Liver (tissue), 9 donors: ENCODE measurements around the gene DDX39B. TPM values are rescaled to one million over a fixed set of nuclear protein-coding genes. Genes with fewer than 3 reads are reported as not detected.
A peak's percentile ranks its signal among the peaks of the same experiment; 100 is the strongest.
"Not testable (repeated sequence)": the region's sequence is repeated elsewhere in the genome, so short reads cannot be mapped to it uniquely, and the experiment has no call there.

Source experiments
- DNase-seq: peaks from one replicate; pipeline ENCODE4 v3.0.0-alpha.2; 2017; ENCODE audit warnings: low spot score
- H3K27ac ChIP-seq, 2 donors: one replicate each; pipeline ENCODE4 v1.7.0; 2013; ENCODE audit warnings: inconsistent platforms in 2 of 2, low read length in 2 of 2, control low read depth in 1 of 2, low read depth in 1 of 2, mild to moderate bottlenecking in 1 of 2
- H3K27me3 ChIP-seq, 4 donors: one replicate each; pipeline versions ENCODE4 v1.6.1 to v1.7.0; 2013; ENCODE audit warnings: low read length in 3 of 4, inconsistent platforms in 1 of 4, mild to moderate bottlenecking in 1 of 4, moderate library complexity in 1 of 4; ENCODE audit not compliant: control insufficient read depth in 4 of 4, insufficient read depth in 4 of 4
- H3K36me3 ChIP-seq, 4 donors: one replicate each; pipeline versions ENCODE4 v1.6.1 to v1.7.0; 2013; ENCODE audit warnings: low read length in 3 of 4, mild to moderate bottlenecking in 3 of 4, low read depth in 1 of 4, moderate library complexity in 1 of 4; ENCODE audit not compliant: control insufficient read depth in 4 of 4, insufficient read depth in 3 of 4
- H3K4me1 ChIP-seq, 4 donors: one replicate each; pipeline versions ENCODE4 v1.6.1 to v1.7.0; 2013; ENCODE audit warnings: low read length in 3 of 4, mild to moderate bottlenecking in 3 of 4, moderate library complexity in 1 of 4; ENCODE audit not compliant: control insufficient read depth in 4 of 4, insufficient read depth in 4 of 4
- H3K4me3 ChIP-seq, 3 donors: one replicate each; pipeline versions ENCODE4 v1.6.1 to v1.7.0; 2013; ENCODE audit warnings: low read length in 3 of 3, control low read depth in 1 of 3, low read depth in 1 of 3, mild to moderate bottlenecking in 1 of 3
- H3K9ac ChIP-seq, 2 donors: one replicate each; pipeline ENCODE4 v1.7.0; 2013; ENCODE audit warnings: low read length in 2 of 2, mild to moderate bottlenecking in 2 of 2, moderate library complexity in 2 of 2, control low read depth in 1 of 2, low read depth in 1 of 2
- H3K9me3 ChIP-seq, 4 donors: one replicate each; pipeline versions ENCODE4 v1.6.1 to v1.7.0; 2013; ENCODE audit warnings: low read length in 3 of 4; ENCODE audit not compliant: control insufficient read depth in 4 of 4
- EGR1 ChIP-seq, 2 donors: IDR thresholded peaks; 2 replicates each; pipeline ENCODE4 v1.6.1; 2016 to 2018; ENCODE audit warnings: antibody characterized with exemption in 2 of 2, low read depth in 2 of 2
- FOXA1 ChIP-seq: IDR thresholded peaks from 2 replicates; pipeline ENCODE4 v1.6.1; 2016; ENCODE audit warnings: antibody characterized with exemption
- FOXA2 ChIP-seq: IDR thresholded peaks from 2 replicates; pipeline ENCODE4 v1.6.1; 2016; ENCODE audit warnings: antibody characterized with exemption
- GABPA ChIP-seq, 2 donors: IDR thresholded peaks in 1 of 2; conservative IDR thresholded peaks in 1 of 2; 2 replicates each; pipeline ENCODE4 v1.6.1; 2016; ENCODE audit warnings: antibody characterized with exemption in 2 of 2, mild to moderate bottlenecking in 1 of 2, moderate library complexity in 1 of 2
- HNF4A ChIP-seq, 2 donors: conservative IDR thresholded peaks; 2 replicates each; pipeline ENCODE4 v1.6.1; 2016; ENCODE audit warnings: antibody characterized with exemption in 2 of 2, mild to moderate bottlenecking in 2 of 2
- HNF4G ChIP-seq: IDR thresholded peaks from 2 replicates; pipeline ENCODE4 v1.6.1; 2016; ENCODE audit warnings: antibody characterized with exemption
- JUND ChIP-seq, 2 donors: IDR thresholded peaks; 2 replicates each; pipeline ENCODE4 v1.6.1; 2016; ENCODE audit warnings: antibody characterized with exemption in 2 of 2
- MAX ChIP-seq: IDR thresholded peaks from 2 replicates; pipeline ENCODE4 v1.6.1; 2016; ENCODE audit warnings: antibody characterized with exemption
- NR2F2 ChIP-seq: IDR thresholded peaks from 2 replicates; pipeline ENCODE4 v1.6.1; 2016; ENCODE audit warnings: antibody characterized with exemption
- RAD21 ChIP-seq, 2 donors: IDR thresholded peaks; 2 replicates each; pipeline ENCODE4 v1.6.1; 2016; ENCODE audit warnings: antibody characterized with exemption in 2 of 2, mild to moderate bottlenecking in 2 of 2
- RXRA ChIP-seq, 2 donors: IDR thresholded peaks; 2 replicates each; pipeline ENCODE4 v1.6.1; 2017 to 2018; ENCODE audit warnings: antibody characterized with exemption in 2 of 2, mild to moderate bottlenecking in 1 of 2
- SP1 ChIP-seq: IDR thresholded peaks from 2 replicates; pipeline ENCODE4 v1.6.1; 2018; ENCODE audit warnings: antibody characterized with exemption, mild to moderate bottlenecking
- TAF1 ChIP-seq: conservative IDR thresholded peaks from 2 replicates; pipeline ENCODE4 v1.6.1; 2016; ENCODE audit warnings: antibody characterized with exemption, mild to moderate bottlenecking
- YY1 ChIP-seq: IDR thresholded peaks from 2 replicates; pipeline ENCODE4 v1.6.1; 2016; ENCODE audit warnings: antibody characterized with exemption, mild to moderate bottlenecking
- ZBTB33 ChIP-seq: IDR thresholded peaks from 2 replicates; pipeline ENCODE4 v1.6.1; 2016; ENCODE audit warnings: antibody characterized with exemption
- WGBS: extraction: QIAGEN DNeasy Blood & Tissue Kit; methylation state at CpG from one replicate; pipeline ENCODE4 v1.1.7; 2013; 5-methylcytosine and 5-hydroxymethylcytosine counted together
- polyA plus RNA-seq, 2 donors: library from polyadenylated mRNA; stranded (reverse) in 1 of 2; unstranded in 1 of 2; fragments of 200-250 nt in 1 of 2; fragments of >200 nt in 1 of 2; fragmentation: Nextera tagmentation in 1 of 2; extraction: Ambion mirVana in 1 of 2; gene quantifications; one replicate each; pipeline versions ENCODE4 v1.2.1 to v1.2.3, GENCODE V29; 2013 to 2015
- total RNA-seq, 2 donors: library from RNA; depleted of rRNA; stranded (reverse); fragments of >200 nt; gene quantifications; one replicate each; pipeline ENCODE4 v1.2.3, GENCODE V29; 2014
- TF ChIP-seq, protein P1 (sequence below): IDR thresholded peaks from 2 replicates; pipeline ENCODE4 v1.6.1; 2016; ENCODE audit warnings: antibody characterized with exemption
- TF ChIP-seq, protein P2 (sequence below): IDR thresholded peaks from 2 replicates; pipeline ENCODE4 v1.6.1; 2016; ENCODE audit warnings: antibody characterized with exemption, mild to moderate bottlenecking
- TF ChIP-seq, protein P3 (sequence below): fragments of 150-350 bp; IDR thresholded peaks from 2 replicates; pipeline ENCODE4 v1.5.1; 2017; ENCODE audit warnings: improper control_type of control experiment, low read depth, low read length; ENCODE audit not compliant: missing input control
- donor health status: healthy.
- donor health status: healthy.
- donor health status: healthy.
- donor health status: healthy.
- donor health status: healthy.

Gene DDX39B
- total RNA-seq (100 to 1,000 TPM; 151 to 254 TPM), polyA plus RNA-seq (100 to 1,000 TPM in 1 of 2 donors, 10 to 100 TPM in 1; 75.0 to 120 TPM)

DNA sequence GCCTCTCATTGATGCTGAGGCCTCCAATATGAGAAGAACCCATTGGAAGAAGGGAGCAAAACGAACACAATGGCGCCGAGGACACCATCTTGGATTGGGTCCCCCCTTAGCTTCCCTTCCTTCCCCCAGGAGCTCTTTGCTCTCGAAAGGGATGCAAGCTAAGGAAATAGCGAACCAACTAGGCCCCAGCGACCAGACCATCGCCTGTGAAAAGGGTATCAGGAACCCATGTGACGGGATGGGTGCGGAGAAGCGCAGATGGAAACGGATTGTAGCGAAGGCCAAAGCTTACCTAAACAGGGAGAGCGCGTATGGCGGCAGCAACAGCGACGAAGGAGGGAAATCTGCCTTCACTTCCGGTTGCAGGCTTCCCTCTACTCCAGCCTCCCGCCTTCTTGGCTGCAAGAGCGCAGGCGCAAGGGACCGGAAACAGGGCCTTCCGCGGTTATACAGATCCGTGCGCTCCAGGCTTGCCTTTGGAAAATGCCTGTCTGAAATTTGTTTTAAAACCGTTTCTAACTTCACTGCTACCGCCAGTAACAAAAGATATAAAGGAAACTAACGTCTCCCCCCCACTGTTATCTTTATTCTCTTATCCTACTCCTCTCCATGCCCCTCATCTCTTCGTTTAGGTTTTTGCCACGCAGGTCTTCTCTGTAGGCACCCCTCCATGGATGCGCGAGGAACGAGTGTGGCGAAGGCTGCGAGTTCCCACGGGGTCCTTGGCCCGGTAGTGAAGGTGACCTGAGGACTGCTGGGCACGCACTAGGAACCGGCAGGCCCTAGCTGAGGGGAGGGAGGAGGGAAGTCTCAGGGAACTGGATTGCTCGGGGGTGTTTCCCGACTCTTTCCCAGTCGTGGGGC, at the start of gene DDX39B:
Gene DDX39B (minus strand): TSS at position 346 of the 864 bp plus-strand sequence. CDS start 1,471 bp downstream, outside the sequence.
- H3K27me3 ChIP-seq, result no peaks in the 10 kb centered on the region
- no peaks in the 10 kb centered on the region for H3K9me3 ChIP-seq
- peak within 1 kb of the TSS; percentile 99 for H3K27ac ChIP-seq
- DNase-seq, result peak; percentile 89
- H3K4me1 ChIP-seq, result peaks cover 5 to 38% (median 30%) of the 10 kb centered on the region in 4 donors
- WGBS, result under 1% methylated on average over 43 of the region's 43 CpGs
- H3K4me3 ChIP-seq, result peak within 1 kb of the TSS; percentile 73 to 100 (median 98)
- H3K9ac ChIP-seq, result peak within 1 kb of the TSS; percentile 99 to 100
- TF ChIP-seq ZBTB33 (peak; percentile 90), JUND (IDR thresholded peaks at IDR 0.05) (peak in 1 of 2 donors; percentile 18), HNF4G (no peak), FOXA1 (peak; percentile 48), RXRA (IDR thresholded peaks at IDR 0.05) (peak; percentile 93 to 95), GABPA (IDR thresholded peaks at IDR 0.05 in 1 of 2, conservative IDR thresholded peaks at IDR 0.05 in 1 of 2) (peak; percentile 77 to 95), EGR1 (IDR thresholded peaks at IDR 0.05; ENCODE audit: low read depth in 2 of 2) (peak in 1 of 2 donors; percentile 73), NR2F2 (peak; percentile 64), SP1 (peak; percentile 75), YY1 (peak; percentile 99), TAF1 (peak; percentile 100), FOXA2 (peak; percentile 9), HNF4A (conservative IDR thresholded peaks at IDR 0.05) (peak; percentile 27 to 33), MAX (peak; percentile 88), RAD21 (IDR thresholded peaks at IDR 0.05) (peak; percentile 15 to 24)
- TF ChIP-seq, protein P1, sequence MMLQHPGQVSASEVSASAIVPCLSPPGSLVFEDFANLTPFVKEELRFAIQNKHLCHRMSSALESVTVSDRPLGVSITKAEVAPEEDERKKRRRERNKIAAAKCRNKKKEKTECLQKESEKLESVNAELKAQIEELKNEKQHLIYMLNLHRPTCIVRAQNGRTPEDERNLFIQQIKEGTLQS, result peak; percentile 21
- TF ChIP-seq, protein P2, sequence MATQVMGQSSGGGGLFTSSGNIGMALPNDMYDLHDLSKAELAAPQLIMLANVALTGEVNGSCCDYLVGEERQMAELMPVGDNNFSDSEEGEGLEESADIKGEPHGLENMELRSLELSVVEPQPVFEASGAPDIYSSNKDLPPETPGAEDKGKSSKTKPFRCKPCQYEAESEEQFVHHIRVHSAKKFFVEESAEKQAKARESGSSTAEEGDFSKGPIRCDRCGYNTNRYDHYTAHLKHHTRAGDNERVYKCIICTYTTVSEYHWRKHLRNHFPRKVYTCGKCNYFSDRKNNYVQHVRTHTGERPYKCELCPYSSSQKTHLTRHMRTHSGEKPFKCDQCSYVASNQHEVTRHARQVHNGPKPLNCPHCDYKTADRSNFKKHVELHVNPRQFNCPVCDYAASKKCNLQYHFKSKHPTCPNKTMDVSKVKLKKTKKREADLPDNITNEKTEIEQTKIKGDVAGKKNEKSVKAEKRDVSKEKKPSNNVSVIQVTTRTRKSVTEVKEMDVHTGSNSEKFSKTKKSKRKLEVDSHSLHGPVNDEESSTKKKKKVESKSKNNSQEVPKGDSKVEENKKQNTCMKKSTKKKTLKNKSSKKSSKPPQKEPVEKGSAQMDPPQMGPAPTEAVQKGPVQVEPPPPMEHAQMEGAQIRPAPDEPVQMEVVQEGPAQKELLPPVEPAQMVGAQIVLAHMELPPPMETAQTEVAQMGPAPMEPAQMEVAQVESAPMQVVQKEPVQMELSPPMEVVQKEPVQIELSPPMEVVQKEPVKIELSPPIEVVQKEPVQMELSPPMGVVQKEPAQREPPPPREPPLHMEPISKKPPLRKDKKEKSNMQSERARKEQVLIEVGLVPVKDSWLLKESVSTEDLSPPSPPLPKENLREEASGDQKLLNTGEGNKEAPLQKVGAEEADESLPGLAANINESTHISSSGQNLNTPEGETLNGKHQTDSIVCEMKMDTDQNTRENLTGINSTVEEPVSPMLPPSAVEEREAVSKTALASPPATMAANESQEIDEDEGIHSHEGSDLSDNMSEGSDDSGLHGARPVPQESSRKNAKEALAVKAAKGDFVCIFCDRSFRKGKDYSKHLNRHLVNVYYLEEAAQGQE, result no peak
- TF ChIP-seq, protein P3, sequence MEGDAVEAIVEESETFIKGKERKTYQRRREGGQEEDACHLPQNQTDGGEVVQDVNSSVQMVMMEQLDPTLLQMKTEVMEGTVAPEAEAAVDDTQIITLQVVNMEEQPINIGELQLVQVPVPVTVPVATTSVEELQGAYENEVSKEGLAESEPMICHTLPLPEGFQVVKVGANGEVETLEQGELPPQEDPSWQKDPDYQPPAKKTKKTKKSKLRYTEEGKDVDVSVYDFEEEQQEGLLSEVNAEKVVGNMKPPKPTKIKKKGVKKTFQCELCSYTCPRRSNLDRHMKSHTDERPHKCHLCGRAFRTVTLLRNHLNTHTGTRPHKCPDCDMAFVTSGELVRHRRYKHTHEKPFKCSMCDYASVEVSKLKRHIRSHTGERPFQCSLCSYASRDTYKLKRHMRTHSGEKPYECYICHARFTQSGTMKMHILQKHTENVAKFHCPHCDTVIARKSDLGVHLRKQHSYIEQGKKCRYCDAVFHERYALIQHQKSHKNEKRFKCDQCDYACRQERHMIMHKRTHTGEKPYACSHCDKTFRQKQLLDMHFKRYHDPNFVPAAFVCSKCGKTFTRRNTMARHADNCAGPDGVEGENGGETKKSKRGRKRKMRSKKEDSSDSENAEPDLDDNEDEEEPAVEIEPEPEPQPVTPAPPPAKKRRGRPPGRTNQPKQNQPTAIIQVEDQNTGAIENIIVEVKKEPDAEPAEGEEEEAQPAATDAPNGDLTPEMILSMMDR, result peak; percentile 0
- peaks cover 2 to 21% (median 16%) of the 10 kb centered on the region in 4 donors for H3K36me3 ChIP-seq

DNA sequence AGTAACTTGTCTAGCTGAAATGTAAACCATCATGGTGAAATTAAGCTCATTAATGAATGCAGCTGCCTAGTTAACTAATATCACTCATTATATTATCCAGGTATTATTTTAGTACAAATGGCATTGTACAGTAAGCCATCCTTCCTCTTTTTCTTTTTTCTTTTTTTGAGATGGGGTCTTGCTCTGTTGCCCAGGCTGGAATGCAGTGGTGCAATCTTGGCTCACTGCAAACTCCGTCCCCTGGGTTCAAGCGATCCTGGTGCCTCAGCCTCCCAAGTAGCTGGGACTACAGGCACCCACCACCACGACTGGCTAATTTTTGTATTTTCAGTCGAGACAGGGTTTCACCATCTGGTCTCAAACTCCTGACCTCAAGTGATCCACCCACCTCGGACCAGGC, 48.9 kb upstream of the DDX39B start:
- H3K4me1 ChIP-seq, H3K4me3 ChIP-seq, H3K27ac ChIP-seq, H3K27me3 ChIP-seq, H3K9me3 ChIP-seq, H3K9ac ChIP-seq, H3K36me3 ChIP-seq, DNase-seq: not testable (repeated sequence)
- 90% methylated on average over 5 of the region's 5 CpGs for WGBS
